Stimulated activated CD8-positive, alpha-beta memory T cell treated with anti-CD3 and anti-CD28 coated beads, Interleukin-7, amount 100 ng/mL, for 1 hour (primary cell): ENCODE results near the gene NR6A1.

Experiments used
- DNase-seq, 2 donors: peaks; one replicate each; pipeline ENCODE4 v3.0.0-alpha.2; 2020; ENCODE audit warnings: low read depth in 2 of 2

The NR6A1 gene

DNA sequence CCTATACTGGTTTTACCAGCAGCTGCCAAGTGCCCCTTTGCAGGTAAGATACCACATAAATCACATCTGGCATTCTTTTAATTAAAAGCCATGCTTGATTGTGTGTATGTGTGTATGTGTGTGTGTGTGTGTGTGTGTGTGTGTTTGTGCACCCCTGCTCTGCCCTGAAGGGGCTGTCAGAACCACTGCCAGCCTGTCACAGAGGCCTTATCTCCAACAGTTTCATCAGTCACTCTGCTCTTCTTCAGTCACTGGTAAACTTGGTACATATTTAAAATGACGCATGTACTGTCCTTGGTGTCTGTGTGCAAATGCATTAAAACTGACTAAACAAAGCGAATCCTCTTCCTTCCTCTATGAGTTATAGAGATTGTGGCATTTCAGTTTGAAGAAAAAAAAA is 244.9 kb downstream of the NR6A1 start:
- DNase-seq: no peak

DNA sequence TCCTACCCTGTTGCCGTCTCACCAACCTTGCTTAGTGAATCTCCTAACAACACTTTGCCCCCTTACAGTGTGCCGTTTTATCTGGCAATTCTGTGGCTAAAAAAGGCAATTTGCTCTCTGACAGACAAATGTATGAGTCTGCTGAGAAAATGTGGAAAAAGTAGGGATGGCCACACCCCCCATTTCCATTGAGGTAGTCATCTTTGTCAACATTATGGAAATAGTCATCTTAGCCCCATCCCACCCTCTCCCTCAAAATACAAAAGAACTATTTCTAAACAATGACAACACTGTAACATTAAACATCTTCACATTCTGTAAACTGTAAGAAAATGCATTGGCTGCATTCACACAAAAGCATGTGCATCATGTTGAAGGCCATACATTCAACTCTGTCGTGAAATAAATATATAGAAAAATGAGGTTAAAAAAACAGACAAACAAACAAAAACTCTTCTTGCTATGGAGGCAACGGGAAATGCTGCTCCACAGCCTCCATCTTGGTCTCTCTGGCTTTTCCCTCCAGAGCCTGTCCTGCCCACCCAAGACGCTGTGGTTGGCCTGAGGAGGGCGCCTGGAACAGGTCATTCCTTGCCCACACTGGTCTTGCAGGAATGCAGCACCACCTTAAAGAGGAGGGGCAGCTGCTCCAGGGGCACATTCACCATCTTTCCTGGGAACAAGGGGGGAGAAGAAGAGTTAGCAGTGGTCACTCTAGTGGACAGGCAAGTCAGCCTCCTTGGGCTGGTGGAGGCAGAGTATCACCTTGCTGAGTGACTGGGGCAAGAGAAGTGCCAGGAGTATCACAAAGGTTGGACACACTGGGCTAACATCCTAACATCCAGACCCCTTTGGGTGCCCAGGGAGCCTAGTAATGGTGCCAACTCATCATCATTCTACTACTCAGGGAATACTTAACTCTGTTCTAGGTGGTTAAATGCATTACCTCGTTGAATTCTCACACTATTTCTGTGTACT is 248.7 kb downstream of the NR6A1 start:
- no peak for DNase-seq

- no peak for DNase-seq
Observed at GRCh38 chr9:124521142-124521541, 250.0 kb downstream of the NR6A1 start.

DNA sequence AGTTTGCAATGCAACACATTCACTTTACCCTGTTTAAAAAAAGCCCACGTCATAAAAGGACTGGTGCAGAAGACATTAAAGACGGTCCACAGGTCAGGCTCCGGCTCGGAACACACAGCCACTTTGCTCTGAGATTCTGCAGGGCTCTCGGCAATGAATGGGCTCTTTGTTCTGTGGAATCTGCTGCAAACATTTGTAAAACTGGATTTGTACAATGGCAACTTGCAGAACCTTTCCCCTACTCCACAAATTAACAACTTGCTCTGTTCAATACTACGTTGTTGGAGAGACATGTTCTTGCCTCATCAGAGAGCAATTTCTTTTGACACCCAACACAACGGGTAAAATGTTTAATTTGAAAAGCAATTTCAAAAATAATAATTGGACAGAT is 250.9 kb downstream of the NR6A1 start:
- no peak for DNase-seq

DNA sequence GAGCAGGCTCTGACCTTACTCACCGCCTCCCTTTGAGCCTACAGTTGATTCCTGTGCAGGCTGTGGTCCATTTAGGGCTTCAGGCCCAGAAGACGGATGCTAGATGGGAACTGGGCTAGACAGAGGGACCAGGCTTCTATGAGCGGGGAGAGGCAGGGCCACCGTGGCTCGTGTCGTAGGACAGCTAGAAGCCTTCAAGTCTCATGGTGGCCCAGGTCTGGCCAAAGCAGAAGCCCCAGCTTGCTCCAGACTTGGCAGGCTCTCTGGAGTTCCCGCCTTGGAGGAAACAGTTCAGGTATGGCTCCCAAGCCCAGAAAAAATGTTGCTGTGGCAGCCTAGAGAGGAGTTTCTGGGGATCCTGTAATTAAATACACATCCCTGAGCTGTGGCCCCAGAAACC is 253.0 kb downstream of the NR6A1 start:
- no peak for DNase-seq

DNA sequence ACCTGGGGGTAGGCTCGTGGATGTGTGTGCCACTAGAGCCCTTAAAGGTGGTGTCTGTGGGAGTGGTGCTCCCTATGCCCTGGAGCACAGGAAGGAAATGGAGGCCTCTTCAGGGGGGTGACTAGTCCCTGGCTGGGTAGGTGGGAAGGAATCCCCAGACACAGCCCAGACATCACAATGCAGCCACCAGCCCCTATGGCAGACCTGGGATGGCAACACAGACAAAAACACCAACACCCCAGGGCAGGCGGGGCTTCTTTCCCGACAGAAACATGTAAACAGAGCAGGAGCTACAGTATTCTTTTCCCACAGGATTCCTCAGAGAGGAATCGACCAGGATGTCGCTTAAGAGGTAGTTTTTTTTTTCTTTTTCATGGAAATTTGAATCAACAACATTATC is 253.5 kb downstream of the NR6A1 start:
- DNase-seq: no peak

- DNase-seq: no peak
Observed at GRCh38 chr9:124514874-124515273, 256.2 kb downstream of the NR6A1 start.

GRCh38 chr9:124514125-124514524 is 257.0 kb downstream of the NR6A1 start:
- DNase-seq: no peak

- DNase-seq: no peak
Observed at GRCh38 chr9:124513376-124513994, 257.6 kb downstream of the NR6A1 start.

- no peak for DNase-seq
Observed at GRCh38 chr9:124512806-124513204, 258.3 kb downstream of the NR6A1 start.

DNA sequence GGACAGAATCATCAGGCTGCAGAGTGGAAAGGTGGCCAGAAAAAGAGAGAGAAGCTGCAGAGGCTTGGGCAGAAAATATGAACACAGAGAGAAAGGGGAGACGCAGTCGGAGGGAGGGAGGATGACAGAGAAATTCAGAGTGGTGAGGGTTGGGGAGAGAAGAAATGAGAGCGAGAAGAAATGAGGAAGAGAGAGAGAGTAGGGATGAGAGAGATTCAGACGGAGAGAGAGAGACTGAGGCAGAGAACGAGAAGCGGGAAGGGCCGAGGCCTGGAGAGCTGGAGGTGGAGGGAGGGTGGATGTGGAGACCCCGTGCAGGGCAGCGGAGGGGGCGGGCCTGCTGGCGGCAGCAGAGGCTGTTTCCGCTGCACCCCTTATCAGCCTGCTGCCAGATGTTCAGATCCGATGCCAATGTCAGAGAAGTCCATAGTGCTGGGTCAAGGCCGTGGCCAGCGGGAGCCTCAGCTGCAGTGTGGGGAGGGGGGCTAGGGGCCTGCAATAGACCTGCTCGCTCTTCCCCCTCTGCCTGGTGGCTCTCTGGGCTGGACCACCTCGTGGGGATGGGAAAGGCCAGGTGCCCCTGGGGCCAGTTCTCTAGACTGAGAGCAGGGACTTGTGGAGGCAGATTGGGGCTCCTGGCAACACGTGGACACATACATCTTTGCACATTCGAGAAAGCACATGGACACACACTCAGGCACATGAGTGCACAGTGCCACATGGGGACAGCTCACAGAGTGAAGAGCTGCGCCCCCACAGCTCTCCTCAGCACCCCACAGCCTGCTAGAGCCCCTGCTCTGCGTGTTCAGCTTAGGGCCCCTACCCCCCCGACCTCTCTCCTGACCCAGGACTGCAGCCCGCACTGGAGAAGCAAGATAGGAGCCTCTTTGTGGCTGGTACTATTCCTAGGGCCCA is 259.0 kb downstream of the NR6A1 start:
- no peak for DNase-seq

GRCh38 chr9:124511426-124511840 is 259.7 kb downstream of the NR6A1 start:
- DNase-seq: no peak

DNA sequence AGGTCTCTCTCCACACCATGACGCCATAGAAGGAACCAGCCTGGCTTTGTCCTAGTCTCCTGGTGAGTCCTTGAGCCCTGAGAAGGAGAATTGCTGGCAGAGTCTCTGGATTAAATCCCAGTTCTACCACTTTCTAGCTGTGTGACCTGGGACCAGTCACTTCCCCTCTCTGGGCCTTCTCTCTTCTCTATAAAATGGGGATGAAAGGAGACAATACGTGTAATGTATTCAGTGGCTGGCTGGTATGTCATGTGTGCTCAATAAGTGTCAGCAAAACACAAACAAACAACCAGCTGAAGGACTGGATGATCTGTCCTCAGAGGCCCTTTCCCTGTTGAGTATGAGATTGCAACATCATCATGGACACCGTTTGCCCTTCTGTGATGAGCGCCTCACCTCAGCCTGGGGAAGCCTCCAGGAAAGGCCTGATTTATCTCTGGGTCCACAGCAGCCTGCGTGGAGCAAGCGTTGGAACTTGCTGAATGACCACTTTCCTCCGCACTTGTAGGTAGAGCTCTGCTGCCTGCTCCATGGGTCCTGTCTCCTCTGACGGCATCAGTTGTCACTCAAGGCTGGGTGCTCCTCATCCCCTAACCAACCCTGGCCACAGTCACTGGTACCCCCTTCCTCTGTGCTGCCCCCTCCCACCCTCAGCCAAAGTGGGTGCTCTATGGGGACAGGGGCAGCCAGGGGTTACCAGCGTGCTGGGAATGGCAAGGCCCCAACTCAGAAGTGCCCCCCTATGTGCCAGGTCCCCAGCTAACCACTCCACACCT is 260.3 kb downstream of the NR6A1 start:
- DNase-seq: no peak

DNA sequence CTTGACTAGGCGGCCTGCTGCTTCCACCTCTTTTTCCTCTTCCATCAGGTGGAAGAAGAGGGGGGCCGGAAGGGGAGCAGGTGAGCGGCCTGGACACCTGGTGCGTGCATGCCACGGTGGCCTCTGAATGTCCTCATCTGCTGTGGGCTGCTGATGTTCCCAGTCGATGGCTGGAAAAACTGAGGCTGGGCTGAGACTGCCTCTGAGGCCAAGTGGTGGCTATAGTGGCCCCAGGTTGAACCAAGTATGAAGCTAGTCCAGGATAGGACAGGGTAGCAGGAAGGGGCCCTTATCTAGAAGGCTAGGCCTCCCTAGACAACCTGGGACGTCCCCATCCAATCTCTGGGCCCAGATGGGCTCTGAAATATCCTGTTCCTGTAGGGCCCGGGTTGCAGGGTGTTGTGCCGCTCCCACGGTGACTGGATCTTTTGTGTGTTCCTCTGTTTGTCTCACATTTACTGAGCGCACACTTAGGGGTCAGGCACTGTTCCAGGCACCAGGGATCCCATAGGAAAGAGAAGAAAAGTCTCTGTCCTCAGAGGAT is 263.2 kb downstream of the NR6A1 start:
- DNase-seq: no peak

DNA sequence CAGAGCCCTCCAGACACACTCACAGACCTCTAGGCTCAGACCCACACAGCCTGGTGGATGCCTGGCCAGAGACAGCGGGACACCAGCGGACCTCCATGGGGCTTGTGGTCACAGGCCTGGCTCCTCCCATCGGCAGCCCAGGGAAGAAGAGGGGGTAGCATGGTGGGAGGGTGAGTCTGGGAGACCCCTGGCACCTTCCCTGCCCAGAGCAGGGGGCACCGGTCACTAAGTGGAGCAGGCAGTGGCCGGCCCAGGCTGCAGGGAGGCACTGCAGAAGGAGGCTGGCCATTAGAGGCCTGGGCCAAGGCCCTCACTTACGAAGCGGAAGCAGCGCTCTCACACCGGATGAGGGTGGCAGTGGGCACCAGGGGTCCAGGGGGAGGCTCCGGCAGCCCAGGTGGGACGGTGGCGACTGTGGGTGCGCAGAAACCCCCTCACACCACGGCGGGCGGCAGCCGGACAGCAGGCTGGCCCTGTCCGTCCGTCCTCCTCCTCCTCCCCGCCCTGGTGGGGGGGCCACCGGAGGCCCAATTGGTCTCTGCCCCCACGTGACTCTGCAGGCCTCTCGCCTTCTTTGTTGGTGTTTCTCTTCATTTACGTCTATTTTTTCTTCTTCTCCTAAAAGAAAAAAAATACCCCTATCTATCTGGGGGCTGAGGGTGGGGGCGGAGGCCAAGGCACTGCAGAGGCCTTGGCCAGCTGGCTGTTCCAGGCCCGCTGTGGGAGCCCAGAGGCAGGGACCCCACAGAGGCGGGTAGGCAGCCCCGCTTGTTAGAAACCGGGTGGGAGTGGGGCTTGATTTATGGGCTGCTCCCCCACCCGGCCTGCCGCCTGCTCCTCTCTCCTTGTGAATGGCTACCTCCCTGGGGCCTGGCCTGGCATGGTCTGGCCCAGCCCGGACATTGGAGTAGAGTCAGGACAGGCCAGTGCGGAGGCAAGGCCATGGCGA is 263.9 kb downstream of the NR6A1 start, which contains the start of gene NR5A1:
Gene NR5A1 (minus strand): TSS at position 469 of the 949 bp plus-strand sequence. CDS start 4,004 bp downstream, outside the sequence.
- DNase-seq: no peak

DNA sequence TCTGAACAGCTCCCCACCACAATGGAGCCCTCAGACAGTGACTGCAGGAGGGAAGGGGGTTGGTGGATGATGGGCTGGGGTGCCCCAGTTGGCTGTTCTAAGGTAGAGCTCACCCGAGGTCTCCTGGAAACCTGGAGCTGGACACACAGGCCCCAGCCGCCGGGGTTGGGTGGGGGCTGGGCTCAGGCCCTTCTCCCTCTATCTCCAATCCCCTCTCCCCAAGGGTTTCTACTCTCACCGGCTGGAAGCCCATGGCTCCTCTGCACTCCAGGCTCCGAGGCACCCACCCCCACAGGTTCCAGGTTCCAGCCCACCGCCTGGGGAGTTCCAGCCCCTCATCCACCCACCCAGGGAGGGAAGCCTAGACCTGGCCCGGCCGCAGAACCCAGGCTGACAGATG is 264.7 kb downstream of the NR6A1 start:
- no peak for DNase-seq

DNA sequence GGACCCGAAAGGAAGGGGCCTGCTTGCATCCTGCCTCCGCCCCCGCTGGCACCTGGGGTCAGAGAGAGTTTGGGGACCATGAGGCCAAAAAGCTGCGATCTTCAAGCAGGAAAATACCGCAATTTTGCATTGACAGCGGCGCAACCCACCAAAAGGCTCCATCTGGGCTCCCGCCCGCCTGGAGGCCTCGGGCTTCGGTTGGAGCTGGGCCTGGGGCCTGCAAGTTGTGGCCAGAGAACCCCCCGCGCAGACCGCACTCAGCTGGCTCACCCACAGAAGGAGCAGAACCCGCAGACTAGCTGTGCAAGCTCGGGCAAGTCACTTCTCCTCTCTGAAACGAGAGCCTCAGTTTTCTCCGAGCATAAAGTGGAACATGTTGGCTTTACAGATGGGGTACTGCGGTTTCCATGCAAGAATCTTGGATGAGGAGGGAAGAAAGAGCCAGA is 265.2 kb downstream of the NR6A1 start:
- DNase-seq: no peak

- no peak for DNase-seq
Observed at GRCh38 chr9:124505006-124505900, 265.9 kb downstream of the NR6A1 start.
